Pulmonary artery endothelial cell (primary cell): ENCODE data around the gene NME2. TPM values are rescaled to one million over a fixed set of nuclear protein-coding genes. Genes with fewer than 3 reads are reported as not detected.
"Not testable (repeated sequence)": the region's sequence is repeated elsewhere in the genome, so short reads cannot be mapped to it uniquely, and the experiment has no call there.

Experiments used
- DNase-seq: peaks from one replicate; pipeline ENCODE4 v3.0.0-alpha.2; 2011; ENCODE audit warnings: low read depth, low spot score
- total RNA-seq: library from RNA; depleted of rRNA; stranded (reverse); fragments of >200 nt; gene quantifications from 2 replicates; pipeline ENCODE4 v1.2.3, GENCODE V29; 2014

NME2 gene
- 433 and 570 TPM in 2 replicates for total RNA-seq

- peak; percentile 33 for DNase-seq
Observed at GRCh38 chr17:51166198-51166986, at the start of gene NME2. Gene NME2, plus strand, starts transcription at chr17:51166411. Its CDS starts 420 bp downstream, at chr17:51166831.

- DNase-seq, result no peak
Observed at GRCh38 chr17:51118330-51119195, 47.6 kb upstream of the NME2 start.

GRCh38 chr17:51119415-51120356 is 46.5 kb upstream of the NME2 start:
- DNase-seq, result no peak

GRCh38 chr17:51120357-51120738 is 45.9 kb upstream of the NME2 start:
- DNase-seq, result no peak

GRCh38 chr17:51120739-51121619 is 45.2 kb upstream of the NME2 start, which contains the start of gene SPAG9:
Gene SPAG9, minus strand, starts transcription at chr17:51120868. Its CDS starts 212 bp downstream, at chr17:51120656.
- DNase-seq, result peak; percentile 88

- DNase-seq, result peak; percentile 86
Observed at GRCh38 chr17:51121620-51122472, 44.4 kb upstream of the NME2 start.

GRCh38 chr17:51122473-51123115 is 43.6 kb upstream of the NME2 start:
- DNase-seq, result not testable (repeated sequence)

GRCh38 chr17:51124640-51125503 is 41.3 kb upstream of the NME2 start:
- no peak for DNase-seq

- no peak for DNase-seq
Observed at GRCh38 chr17:51128076-51128475, 38.1 kb upstream of the NME2 start.

- peak; percentile 75 for DNase-seq
Observed at GRCh38 chr17:51132964-51133319, 33.3 kb upstream of the NME2 start.

GRCh38 chr17:51133365-51133764 is 32.8 kb upstream of the NME2 start:
- no peak for DNase-seq

GRCh38 chr17:51135956-51136355 is 30.3 kb upstream of the NME2 start:
- no peak for DNase-seq

- DNase-seq, result no peak
Observed at GRCh38 chr17:51142597-51142996, 23.6 kb upstream of the NME2 start.

GRCh38 chr17:51144266-51145022 is 21.8 kb upstream of the NME2 start:
- DNase-seq, result no peak

- DNase-seq, result no peak
Observed at GRCh38 chr17:51147650-51148049, 18.6 kb upstream of the NME2 start.

GRCh38 chr17:51149163-51149562 is 17.0 kb upstream of the NME2 start:
- no peak for DNase-seq

- DNase-seq, result no peak
Observed at GRCh38 chr17:51150932-51151331, 15.3 kb upstream of the NME2 start.
